KG1 (cell line): ENCODE data around the gene HSD17B8.
A peak's percentile ranks its signal among the peaks of the same experiment; 100 is the strongest.

ENCODE experiments used
- DNase-seq: peaks from one replicate; lab custom pipeline; 2025; lab: John Stamatoyannopoulos, UW

Gene HSD17B8

DNA sequence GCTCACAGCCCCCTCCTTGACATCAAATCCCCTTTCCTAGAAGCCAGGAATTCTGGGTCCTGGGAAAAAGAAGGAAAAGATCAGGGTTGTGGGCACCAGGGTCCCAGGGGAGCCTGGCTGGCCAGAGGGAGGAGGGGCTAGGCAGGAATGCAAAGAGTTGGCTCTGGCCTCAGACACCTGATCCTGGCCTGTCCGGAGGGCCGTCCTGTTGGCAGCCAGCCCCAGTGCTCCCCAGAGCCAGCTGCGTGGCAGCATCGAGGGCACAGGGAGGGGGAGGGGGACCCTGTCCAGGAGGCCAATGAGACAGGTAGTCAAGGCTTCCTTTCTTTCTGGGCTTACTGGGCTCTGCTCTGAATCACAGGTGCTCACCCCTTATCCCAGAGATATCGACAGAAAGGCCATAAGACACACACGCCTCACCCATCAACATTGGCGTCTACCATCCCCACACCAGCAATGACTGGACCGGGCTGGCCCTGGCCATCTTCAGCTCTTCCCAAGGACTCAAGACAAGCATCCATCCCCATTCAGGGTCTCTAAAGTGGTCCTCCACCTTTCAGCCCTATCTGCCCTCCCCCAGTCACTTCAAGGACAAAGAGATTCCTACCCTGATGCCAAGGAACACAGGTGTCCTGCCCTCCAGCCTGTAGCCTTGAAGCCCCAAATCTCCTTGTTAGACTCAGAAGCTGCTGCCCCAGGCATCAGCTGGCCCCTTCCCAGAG is 12.9 kb upstream of the HSD17B8 start:
- DNase-seq, result no peak

DNA sequence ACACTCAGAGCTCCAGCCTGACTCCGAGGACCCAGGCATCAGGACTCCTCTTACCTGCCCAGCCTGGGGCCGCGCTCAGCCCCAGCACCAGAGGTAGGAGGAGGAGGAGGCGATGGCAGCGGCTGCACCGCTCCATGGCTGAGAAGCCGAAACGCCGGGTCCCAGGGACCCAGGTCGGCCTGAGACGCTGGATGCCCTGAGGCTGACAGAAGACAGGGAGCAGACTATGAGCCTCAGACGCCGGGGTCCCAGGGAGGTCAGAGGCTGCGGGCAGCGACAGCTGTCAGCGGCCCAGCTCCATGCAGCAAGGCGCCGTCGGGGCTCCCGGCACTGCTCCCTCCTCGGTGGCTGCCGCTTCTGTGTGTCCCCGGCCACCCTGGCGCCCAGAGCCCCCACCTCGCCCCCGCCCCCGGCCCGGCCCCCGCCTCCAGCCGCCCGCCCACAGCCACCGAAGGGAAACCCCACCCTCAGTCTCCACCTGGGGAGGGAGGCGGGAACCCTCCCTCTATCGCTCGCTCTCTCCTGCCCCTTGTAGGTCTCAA is 12.3 kb upstream of the HSD17B8 start, which contains the start of gene COL11A2:
COL11A2 (minus strand) TSS at position 363 of the 542 bp plus-strand sequence; CDS start at position 136, 227 bp downstream.
- no peak for DNase-seq

DNA sequence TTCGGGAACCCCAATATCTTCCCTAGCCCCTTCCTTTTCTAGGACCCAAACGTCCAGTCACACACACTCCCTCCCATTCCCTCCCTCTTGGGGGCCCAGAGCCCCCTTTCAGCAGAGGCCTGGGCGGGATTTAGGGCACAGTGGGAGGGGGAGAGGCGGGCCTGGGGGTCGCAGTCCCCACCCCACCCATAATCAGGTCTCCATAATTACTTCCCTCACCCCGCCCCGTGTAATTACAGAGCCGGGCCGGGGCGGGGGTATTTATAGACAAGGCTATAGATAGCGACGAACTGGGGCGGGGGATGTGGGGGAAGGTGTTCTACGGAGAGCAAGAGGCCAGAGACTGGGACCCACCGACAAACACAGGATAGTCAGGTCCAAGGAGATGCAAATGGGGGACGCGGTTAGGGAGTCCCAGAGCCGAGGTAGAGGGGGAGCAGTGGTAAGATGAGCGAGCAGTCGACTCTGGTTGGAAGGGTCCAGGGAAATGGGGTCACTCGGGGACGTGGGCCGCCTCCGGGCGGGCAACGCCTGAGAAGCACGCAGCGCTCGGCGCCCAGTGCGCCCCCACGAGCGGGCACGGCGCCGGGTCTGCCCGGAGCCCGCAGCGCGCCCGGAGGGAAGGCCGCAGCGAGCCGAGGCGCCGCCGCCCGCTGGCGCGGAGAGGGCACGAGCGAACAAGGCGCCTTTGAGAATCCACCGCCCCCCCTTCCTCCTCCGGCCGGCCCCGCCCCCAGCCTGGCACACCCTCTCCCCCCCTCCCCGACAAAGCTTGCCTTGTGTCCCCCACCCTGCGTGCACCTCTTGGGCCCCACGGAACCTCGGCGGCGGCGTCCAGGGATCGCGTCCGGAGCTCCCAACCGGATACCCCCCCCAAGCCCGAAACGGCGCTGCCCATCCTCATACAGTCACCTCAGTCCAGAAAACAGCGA is 11.5 kb upstream of the HSD17B8 start:
- DNase-seq, result no peak

DNA sequence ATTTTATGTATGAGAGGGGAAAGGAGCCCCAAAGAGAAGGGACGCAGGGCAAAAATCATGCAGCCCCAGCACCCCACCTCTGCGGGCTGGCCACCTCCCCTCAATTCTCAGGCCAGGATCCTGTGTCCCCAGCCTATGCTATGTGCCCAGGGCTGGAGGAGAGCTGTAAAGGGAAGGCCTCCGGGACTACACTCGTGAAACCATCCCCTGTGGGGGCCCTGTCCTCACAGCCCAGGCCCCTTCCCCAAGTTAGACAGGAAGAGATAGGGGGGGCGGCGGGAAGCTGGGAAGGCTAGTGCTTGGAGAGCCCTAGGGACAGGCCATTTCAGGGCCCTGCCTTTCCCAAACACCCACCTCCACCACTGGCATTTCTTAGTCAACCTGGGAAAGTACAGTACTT is 10.8 kb upstream of the HSD17B8 start:
- no peak for DNase-seq

DNA sequence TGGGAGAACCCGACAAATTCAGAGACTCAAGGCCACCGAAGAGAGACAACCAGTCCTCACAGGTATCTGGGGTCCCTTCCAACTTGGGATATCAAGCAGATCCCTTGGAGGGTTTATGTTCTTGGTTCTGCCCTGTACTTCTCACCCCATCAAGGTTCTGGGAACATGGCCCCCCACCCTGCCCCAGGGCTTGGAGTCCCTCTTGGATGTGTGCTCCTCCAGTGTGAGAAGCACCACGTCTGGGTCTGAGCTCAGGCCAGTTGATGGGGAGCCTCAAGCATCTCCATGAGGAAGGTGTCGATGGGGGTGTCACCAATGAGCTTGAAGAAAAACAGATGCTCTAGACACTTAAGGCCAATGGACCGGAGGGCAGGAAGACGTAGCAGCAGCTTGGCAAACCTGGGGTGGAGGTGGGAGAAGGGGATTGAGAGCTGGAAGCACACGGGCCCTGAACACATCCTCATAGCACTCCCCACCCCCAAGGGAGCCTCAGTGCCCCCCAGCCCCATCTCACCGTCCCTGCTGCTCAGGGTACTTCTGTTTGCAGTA is 9.9 kb upstream of the HSD17B8 start:
- no peak for DNase-seq

DNA sequence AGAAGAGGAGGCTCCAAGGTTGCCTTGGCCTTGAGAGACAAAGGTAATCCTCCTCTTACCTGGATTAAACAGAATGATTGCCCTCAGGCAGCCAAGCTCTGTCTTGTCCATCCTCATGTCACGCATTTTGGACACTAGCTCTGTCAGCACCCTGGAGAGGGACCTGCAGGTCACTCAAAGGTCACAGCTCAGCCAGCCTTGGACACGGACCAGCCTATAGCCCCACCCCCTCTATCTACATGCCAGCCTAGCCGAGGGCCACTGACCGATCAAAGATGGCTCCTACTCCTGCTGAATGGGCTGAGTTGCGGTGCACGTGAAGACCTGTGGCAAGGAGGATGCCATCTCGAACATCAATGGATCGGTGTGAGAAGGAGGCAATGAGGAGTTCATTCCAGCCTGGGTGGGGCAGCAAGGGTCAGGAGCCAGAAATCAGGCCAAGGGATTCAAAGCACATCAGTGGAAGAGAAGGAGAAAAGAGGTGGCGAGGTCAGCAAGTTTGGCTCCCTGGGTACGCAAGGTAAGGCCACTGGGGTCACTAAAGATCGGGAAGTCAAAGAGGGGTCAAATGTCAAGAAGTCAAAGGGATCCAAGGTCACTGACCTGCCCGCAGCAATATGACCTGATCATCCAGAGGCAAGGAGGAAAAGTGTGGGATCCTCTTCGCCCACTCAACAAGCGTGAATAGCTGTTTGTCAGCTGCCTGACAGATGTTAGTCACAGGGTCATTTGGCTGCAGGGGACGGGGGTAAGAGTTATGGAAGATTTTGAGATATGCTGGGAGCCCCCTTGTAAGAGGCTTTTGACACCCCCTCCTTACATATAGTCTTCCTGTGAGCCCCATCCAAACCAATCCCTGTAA is 8.9 kb upstream of the HSD17B8 start:
- DNase-seq, result no peak

DNA sequence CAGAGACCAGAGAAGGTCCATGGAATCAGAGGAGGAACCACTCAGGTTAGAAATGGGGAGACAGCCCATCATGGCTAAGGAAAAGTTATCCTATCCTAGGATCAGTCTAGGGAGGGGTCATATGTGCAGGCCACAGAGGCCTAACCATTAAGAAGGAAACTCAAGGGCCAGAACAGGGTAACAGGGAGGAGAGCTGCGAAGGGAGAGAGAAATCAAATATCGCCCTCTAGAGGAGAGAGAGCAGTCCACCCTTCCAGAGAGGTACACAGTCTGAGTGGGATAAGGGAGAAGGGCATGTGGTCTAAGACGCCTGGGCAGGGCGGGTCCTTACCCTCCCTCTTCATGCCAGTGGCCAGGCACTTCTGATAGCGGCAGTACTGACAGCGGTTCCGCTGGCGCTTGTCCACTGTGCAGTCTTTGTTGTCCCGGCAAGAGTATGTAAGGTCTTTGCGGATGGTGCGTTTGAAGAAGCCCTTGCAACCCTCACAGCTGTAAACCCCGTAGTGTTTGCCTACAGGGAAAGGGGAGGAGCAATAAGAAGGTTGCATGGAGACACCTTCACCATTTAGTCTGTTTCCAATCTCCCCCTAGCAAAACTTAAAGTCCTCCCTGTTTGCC is 6.9 kb upstream of the HSD17B8 start:
- DNase-seq, result no peak

DNA sequence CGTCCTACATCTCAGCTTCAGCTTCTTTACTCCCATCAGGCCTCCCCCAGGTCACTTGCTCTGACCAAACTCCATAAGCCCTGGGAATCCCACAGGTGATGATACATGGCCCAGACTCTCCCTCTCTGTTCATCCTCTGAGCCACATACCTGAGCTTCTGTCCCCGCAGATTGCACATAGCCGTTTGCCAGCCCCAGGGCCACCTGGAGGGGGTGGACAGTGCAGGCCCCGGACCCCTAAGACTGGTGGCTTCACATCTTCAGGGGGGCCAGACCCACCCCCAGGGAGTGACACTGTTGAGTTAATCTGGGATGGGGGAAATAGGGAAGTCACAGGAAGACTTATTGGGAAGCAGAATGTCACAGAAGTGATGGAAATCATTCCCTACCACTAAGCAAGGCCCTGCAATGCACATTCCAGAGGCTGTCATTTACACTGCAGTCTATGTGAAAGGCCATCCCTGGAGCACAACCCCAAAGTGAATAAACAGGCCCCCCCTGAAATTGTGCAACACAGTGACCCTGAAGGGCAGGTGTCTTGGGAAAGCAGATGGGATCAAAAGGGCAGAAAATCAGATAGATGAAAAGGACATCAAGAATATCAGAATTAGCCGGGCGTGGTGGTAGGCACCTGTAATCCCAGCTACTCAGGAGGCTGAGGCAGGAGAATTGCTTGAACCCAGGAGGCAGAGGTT is 6.1 kb upstream of the HSD17B8 start:
- no peak for DNase-seq

DNA sequence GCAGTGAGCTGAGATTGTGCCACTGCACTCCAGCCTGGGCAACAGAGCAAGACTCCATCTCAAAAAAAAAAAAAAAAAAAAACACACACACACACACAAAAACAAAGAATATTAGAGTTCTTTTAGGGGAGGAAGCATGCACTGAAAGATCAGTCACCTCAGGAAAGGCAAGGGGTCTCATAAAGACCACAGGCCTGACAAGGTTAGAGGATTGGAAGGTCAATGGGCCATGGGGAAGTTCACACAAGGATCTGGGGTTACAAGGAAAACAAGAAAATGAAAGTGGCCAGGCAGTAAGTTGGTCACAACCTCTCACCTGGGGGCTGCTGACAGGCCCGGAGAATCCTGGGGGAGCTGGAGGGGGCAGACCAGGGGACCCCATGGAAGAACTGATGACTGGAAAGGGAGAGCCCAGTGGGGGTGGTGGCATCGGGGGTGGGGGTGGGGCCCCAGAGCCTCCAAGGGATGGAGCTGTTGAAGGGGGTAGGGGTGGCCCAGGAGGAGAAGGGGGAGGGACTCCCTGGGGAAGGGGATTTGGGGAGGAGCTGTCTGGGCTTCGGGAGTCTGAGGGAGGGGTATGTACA is 5.5 kb upstream of the HSD17B8 start:
- no peak for DNase-seq

DNA sequence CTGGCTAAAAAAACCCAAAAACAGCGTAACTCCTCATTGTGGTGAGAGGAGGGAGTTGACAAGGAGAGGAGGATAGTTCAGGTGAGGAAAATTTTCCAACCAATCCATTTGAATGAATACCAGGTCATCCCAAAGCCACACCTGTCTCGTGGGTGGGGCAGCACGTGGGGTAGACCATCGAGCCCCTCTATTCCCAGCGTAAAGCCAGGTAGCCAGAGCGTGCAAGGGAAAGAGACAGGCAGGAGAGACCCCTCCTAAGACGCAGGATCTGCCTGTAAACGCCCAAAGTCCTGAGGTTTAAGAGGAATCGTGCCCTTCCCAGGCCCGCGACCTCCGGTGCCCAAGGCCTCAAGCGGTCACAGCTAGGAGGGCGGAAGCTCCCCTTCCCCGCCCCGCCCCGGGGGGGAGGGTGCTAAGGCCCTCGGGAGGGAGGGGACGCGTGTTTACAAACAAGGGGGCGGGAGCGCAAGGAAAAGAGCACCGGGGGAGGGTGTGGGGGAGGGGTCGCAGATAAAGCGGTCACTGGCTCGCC is 4.7 kb upstream of the HSD17B8 start:
- DNase-seq, result peak; percentile 57

DNA sequence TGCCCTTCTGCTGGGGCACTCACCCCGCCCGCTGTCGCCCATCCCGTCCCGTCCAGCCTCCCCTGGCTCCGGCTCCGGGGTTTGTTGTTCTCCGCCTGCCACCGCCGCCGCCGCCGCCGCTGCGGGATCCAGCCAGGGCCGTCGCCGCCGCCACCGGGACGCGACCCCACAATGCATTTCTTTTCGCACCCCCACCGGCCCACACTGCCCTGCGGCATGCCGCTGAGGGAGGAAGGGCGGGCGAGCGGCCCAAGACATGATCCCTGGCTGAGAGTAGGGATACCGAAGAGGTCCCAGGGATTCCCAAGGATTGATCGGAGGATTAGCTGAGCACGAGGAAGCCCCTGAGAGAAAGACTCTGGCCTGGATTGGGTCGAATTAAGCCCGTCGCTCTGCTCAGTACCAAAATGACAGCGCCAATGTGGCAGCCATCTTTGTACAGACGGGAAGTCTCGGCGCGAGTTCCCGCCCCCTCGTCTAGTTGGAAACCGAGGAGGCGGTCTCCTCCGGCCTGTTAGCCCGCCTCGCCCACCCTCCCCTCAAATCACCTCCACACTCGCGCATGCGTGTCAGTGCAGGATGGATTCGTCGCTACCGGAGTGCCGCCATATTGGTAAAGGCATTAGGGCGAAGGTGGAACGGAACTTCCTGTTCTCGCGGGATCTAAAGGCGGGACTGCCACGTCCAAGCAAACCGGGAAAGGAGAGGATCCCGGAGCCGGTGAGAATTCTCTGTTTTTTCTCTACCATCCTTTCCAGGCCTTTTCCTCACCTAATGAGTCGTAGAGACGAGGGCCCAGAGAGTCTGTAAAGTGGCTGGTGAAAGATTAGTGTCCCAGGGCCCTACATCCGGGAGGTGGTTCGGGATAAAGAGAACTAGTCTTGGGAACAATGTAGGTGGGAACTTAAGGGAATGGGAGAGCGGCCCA is 4.0 kb upstream of the HSD17B8 start, which contains the start of the genes RXRB and SLC39A7:
RXRB (minus strand) TSS at position 447 of the 928 bp plus-strand sequence; CDS start at position 258, 189 bp downstream.
SLC39A7 (plus strand) TSS at position 649 of the 928 bp plus-strand sequence. CDS start 379 bp downstream, outside the sequence.
- peak; percentile 99 for DNase-seq

DNA sequence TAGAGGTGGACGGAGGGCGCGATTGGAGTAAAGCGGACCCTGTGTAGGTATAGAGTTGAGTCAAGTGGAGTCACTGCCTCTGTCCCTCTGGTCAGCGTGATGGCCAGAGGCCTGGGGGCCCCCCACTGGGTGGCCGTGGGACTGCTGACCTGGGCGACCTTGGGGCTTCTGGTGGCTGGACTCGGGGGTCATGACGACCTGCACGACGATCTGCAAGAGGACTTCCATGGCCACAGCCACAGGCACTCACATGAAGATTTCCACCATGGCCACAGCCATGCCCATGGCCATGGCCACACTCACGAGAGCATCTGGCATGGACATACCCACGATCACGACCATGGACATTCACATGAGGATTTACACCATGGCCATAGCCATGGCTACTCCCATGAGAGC is 3.3 kb upstream of the HSD17B8 start:
- no peak for DNase-seq

DNA sequence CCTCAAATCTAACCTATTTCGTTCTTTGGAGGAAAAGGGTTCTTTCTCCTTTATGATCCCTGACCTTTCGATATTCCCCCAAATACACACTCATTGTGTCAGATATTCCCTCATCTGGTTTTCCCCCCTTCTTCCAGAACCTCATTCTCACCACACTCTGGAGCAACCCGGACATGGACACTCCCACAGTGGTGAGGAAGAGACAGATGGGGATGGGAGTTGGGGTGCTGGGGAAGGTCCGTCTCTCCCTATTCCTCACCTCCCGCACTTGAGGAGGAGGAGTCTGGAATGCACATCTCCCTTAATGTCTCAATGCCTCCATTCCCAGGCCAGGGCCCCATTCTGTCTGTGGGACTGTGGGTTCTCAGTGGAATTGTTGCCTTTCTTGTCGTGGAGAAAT is 2.5 kb upstream of the HSD17B8 start:
- no peak for DNase-seq

DNA sequence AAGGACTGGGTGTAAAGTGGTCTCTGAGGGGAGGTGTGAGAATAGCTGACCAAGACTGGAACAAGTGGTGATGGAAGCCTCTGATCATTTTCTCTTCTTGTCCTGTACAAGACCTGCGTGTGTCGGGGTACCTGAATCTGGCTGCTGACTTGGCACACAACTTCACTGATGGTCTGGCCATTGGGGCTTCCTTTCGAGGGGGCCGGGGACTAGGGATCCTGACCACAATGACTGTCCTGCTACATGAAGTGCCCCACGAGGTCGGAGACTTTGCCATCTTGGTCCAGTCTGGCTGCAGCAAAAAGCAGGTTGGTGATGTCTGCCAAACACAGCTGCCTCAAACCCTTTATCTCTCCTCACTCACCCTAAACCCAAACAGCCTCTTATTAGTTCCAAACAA is 1.7 kb upstream of the HSD17B8 start:
- DNase-seq, result no peak

DNA sequence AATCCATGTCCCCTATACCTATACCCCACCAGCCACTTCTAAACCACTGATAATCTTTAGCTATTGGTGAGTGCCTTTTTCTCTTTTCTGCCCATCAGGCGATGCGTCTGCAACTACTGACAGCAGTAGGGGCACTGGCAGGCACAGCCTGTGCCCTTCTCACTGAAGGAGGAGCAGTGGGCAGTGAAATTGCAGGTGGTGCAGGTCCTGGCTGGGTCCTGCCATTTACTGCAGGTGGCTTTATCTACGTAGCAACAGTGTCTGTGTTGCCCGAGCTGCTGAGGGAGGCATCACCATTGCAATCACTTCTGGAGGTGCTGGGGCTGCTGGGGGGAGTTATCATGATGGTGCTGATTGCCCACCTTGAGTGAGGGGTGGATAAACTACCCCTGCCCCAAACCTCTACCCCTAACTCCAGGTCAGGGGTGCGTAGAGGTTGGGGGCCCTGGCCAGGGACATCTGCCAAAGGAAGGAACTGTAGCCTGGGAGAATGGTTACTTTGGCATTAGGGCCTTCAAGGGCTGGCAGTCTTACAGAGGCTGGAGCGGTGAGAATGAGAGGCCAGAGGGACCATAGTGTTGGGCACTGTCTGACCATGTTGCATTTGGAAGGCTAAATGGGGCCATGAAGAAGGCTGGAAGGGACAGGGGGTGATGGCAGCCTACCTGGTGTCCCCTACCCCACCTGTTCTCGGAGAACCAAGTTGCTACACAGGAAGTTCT is 851 bp upstream of the HSD17B8 start:
- DNase-seq, result no peak

DNA sequence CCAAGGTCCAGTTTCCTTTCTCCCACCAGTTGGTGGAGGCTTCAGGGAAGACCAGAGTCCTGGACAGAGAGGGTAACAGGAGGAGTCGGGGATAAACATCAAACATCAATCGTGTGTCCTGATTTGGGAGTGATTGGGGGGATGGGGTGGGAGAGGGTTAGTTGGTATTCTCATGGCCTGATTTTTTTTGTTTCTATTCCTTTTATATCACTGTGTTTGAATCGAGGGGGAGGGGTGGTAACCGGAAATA is 365 bp upstream of the HSD17B8 start:
- no peak for DNase-seq

DNA sequence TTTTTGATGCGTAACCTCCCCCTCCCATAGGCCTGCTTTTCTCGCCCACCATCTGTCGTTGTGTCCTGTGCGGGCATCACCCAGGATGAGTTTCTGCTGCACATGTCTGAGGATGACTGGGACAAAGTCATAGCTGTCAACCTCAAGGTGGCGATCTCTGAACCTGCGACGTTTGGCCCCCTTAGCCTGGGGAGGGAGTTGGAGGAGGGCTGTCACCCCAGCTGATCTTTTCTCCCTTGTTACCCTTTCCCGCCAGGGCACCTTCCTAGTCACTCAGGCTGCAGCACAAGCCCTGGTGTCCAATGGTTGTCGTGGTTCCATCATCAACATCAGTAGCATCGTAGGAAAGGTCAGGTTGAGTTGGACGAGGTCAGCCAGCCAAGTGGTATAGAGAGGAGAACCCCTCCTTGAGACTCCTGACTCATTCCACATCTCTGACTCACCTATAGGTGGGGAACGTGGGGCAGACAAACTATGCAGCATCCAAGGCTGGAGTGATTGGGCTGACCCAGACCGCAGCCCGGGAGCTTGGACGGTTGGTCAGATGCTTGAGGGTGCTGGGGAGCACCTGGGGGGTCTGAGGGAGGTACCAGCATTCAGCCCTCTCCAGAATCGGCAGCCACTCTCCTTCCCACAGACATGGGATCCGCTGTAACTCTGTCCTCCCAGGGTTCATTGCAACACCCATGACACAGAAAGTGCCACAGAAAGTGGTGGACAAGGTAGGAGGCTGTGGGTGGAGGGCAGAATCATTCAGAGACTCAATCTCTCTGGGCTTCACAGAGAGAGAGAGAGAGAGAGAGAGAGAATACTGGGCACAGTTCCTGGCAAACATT is 954 bp downstream of the HSD17B8 start:
- no peak for DNase-seq
